PFSK-1 (cell line): Measurements from ENCODE around the gene GDF2.

ENCODE experiments used
- FOXP2 ChIP-seq: optimal IDR thresholded peaks from 2 replicates; pipeline ENCODE3; 2011; ENCODE audit warnings: borderline replicate concordance, control low read depth, inconsistent platforms; ENCODE audit not compliant: insufficient read depth; ENCODE audit errors: extremely low read length, extremely low read depth
- POLR2AphosphoS5 ChIP-seq: IDR thresholded peaks from 2 replicates; pipeline ENCODE4 v1.6.1; 2012; ENCODE audit warnings: low read depth, mild to moderate bottlenecking, control low read depth, low read length, moderate library complexity
- REST ChIP-seq, 2 experiments: IDR thresholded peaks; 2 replicates each; pipeline versions ENCODE4 v1.6.1 to v1.8.0; 2011 to 2012; ENCODE audit warnings: low read depth in 2 of 2, low read length in 2 of 2, control low read depth in 1 of 2, inconsistent platforms in 1 of 2, mild to moderate bottlenecking in 1 of 2, moderate library complexity in 1 of 2; ENCODE audit not compliant: insufficient read depth in 1 of 2
- SIN3A ChIP-seq: IDR thresholded peaks from 2 replicates; pipeline ENCODE4 v1.6.1; 2012; ENCODE audit warnings: mild to moderate bottlenecking, low read length, moderate library complexity, borderline replicate concordance; ENCODE audit not compliant: insufficient read depth
- TAF1 ChIP-seq: IDR thresholded peaks from 2 replicates; pipeline ENCODE4 v1.6.1; 2012; ENCODE audit warnings: low read length, control low read depth, borderline replicate concordance; ENCODE audit not compliant: insufficient read depth

GDF2 gene

DNA sequence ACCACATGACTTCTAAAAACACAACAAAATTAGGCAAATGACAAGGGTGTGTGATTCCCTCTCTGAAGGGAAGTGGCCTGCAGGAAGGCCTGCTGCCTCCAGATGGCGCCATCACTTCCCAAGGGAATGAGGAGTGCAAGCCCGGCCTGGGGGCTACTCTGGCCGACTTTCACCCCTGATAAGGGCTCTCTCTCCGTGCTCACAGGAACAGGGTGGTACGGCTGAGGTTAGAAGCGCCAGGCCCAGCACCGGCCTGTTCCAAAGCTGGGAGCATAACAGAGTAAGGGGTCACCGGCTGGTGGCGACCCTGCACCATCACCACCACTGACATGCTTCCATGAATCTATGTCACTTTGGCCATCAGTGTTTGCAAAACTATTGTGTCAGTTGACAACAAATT is 39.0 kb downstream of the GDF2 start:
- no peak for TF ChIP-seq POLR2AphosphoS5
- TF ChIP-seq TAF1: no peak
- TF ChIP-seq REST (IDR thresholded peaks at IDR 0.05; ENCODE audit: insufficient read depth in 1 of 2, low read depth in 2 of 2, low read length in 2 of 2): no peak
- no peak for TF ChIP-seq SIN3A
- no peak for TF ChIP-seq FOXP2

- TF ChIP-seq FOXP2: no peak
These were observed 39.9 kb downstream of the GDF2 start for GRCh38 chr10:47362199-47362598.

DNA sequence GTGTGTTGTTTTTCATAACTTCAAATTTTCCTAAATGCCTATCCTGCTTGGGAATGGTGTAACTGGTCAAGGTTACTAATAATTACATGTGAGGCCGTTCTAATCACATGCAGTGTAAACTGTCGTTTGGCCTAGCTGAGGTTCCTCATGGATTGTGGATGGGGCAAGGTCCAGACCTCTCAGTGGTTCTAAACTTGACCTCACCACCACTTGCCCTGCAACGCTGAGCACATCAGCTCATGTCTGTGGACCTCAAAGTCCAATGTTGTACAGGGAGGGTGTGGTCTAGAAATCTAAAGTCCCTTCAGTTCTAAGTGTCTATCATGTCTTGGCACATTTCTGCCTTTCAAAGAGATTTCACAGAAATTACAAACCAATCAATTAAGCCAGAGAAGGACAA is 41.5 kb downstream of the GDF2 start:
- TF ChIP-seq FOXP2 (no peak), TAF1 (no peak), SIN3A (no peak), REST (IDR thresholded peaks at IDR 0.05; ENCODE audit: insufficient read depth in 1 of 2, low read depth in 2 of 2, low read length in 2 of 2) (no peak), POLR2AphosphoS5 (no peak)

GRCh38 chr10:47364366-47364765 is 42.1 kb downstream of the GDF2 start:
- TF ChIP-seq REST (IDR thresholded peaks at IDR 0.05; ENCODE audit: insufficient read depth in 1 of 2, low read depth in 2 of 2, low read length in 2 of 2) (no peak), POLR2AphosphoS5 (no peak), FOXP2 (no peak), SIN3A (no peak), TAF1 (no peak)

DNA sequence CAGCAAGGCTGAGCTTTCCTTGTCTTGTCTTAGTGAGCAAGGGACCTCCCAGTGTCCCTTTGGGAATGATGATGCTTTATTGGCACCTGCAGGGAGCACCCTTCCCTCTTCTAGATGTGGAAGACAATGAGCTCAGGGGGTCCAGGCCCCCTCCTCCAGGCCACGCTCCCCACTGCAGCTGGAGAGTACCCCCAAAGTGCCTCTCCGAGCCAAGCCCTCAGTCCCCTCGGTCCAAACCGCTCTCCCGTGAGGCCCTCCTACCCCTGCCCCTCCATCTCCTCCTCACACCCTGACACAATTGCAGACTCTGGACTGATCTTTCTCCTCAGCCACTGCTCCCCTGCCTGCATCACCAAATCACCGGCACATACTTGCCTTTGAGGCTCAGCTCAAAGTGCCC is 42.7 kb downstream of the GDF2 start:
- no peak for TF ChIP-seq POLR2AphosphoS5
- TF ChIP-seq SIN3A: no peak
- no peak for TF ChIP-seq REST (IDR thresholded peaks at IDR 0.05; ENCODE audit: insufficient read depth in 1 of 2, low read depth in 2 of 2, low read length in 2 of 2)
- no peak for TF ChIP-seq TAF1
- no peak for TF ChIP-seq FOXP2
